ENCODE measurements around the gene C19orf25. TPM values are rescaled to one million over a fixed set of nuclear protein-coding genes. Genes with fewer than 3 reads are reported as not detected.

The C19orf25 gene
- total and polyA plus RNA-seq, 9 of the 15 experiments (the other 6 are each of a cell fraction or from before 2014, with no cell fraction given) = 0.79 to 96.0 (median 36.1) TPM

DNA sequence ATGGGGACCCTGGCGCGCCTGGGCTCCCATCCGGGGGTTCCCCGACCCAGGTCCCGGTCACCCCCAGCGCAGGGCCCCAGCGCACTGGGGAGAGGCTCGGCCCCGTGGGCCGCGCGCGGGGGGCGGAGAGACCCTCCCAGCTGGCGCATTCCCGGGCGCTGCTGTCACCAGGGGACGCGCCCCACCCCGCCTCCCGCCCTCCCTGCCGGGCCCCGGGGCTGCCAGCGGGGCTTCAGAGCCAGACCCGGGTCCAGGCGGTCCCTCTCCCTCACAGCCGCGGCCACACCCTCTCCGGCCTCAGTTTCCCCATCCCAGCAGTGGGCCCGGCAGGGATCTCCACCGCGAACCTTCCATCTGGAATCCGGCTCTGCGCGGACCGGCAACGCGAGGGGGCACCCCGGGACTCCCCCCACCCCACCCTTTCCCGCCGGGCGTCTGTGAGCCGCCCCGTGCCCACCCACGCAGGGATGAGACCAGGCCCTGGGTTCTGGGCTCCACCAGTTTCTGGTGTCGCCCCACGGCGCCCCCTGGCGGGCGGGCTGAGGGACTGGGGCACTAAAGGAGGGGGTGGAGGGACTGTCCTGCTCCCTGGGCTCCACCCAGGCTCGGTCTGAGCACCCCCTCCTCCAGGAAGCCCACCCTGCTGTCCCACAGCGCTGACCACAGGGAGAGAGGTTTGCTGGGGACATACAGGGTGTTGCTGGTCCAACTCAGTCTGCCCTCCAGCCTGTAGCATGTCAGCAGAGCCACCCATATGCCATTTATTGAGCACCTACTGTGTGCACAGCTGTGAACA, 34.7 kb upstream of the C19orf25 start (continued):
- TF ChIP-seq POLR2AphosphoS5 (IDR thresholded peaks at IDR 0.05; ENCODE audit: control insufficient read depth, insufficient read depth, low read depth, low read length) (no peak), ZNF121 (CRISPR knock-in tag; conservative IDR thresholded peaks at IDR 0.05) (0 out of 2 replicates have a peak, but pooled peaks have one; percentile 5), SAFB2 (IDR thresholded peaks at IDR 0.05; ENCODE audit: borderline replicate concordance, low read depth, low read length, severe bottlenecking) (no peak), POU5F1 (IDR thresholded peaks at IDR 0.05; ENCODE audit: borderline replicate concordance, low read depth, low read length, partially characterized antibody) (no peak), RBM25 (IDR thresholded peaks at IDR 0.05; ENCODE audit: low read depth, low read length, severe bottlenecking) (peak; percentile 60), TCF3 (CRISPR knock-in tag; IDR thresholded peaks at IDR 0.05) (0 out of 2 replicates have a peak, but pooled peaks have one; percentile 10), ZNF583 (CRISPR knock-in tag; IDR thresholded peaks at IDR 0.05) (no peak), FIP1L1 (IDR thresholded peaks at IDR 0.05; ENCODE audit: low read depth, low read length, poor library complexity, severe bottlenecking) (peak; percentile 41), ZNF436 (CRISPR knock-in tag; IDR thresholded peaks at IDR 0.05) (peak; percentile 81; the same call in 1 of the 2 replicates), ESRRA (IDR thresholded peaks at IDR 0.05; ENCODE audit: borderline replicate concordance, low read depth) (peak; percentile 37; the same call in 1 of the 2 replicates), TCF7 (IDR thresholded peaks at IDR 0.05; ENCODE audit: borderline replicate concordance) (peak; percentile 27; the same call in 1 of the 2 replicates), ZC3H4 (CRISPR knock-in tag; IDR thresholded peaks at IDR 0.05; ENCODE audit: borderline replicate concordance) (peak; percentile 41; the same call in 1 of the 2 replicates), SIRT6 (IDR thresholded peaks at IDR 0.05; ENCODE audit: low read depth, low read length) (no peak)
- TF ChIP-seq, protein P1, sequence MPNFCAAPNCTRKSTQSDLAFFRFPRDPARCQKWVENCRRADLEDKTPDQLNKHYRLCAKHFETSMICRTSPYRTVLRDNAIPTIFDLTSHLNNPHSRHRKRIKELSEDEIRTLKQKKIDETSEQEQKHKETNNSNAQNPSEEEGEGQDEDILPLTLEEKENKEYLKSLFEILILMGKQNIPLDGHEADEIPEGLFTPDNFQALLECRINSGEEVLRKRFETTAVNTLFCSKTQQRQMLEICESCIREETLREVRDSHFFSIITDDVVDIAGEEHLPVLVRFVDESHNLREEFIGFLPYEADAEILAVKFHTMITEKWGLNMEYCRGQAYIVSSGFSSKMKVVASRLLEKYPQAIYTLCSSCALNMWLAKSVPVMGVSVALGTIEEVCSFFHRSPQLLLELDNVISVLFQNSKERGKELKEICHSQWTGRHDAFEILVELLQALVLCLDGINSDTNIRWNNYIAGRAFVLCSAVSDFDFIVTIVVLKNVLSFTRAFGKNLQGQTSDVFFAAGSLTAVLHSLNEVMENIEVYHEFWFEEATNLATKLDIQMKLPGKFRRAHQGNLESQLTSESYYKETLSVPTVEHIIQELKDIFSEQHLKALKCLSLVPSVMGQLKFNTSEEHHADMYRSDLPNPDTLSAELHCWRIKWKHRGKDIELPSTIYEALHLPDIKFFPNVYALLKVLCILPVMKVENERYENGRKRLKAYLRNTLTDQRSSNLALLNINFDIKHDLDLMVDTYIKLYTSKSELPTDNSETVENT (CRISPR knock-in tag; IDR thresholded peaks at IDR 0.05) = 0 out of 2 replicates have a peak, but pooled peaks have one; percentile 19
- TF ChIP-seq, protein P2, sequence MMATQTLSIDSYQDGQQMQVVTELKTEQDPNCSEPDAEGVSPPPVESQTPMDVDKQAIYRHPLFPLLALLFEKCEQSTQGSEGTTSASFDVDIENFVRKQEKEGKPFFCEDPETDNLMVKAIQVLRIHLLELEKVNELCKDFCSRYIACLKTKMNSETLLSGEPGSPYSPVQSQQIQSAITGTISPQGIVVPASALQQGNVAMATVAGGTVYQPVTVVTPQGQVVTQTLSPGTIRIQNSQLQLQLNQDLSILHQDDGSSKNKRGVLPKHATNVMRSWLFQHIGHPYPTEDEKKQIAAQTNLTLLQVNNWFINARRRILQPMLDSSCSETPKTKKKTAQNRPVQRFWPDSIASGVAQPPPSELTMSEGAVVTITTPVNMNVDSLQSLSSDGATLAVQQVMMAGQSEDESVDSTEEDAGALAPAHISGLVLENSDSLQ (IDR thresholded peaks at IDR 0.05) = no peak
- TF ChIP-seq, protein P3, sequence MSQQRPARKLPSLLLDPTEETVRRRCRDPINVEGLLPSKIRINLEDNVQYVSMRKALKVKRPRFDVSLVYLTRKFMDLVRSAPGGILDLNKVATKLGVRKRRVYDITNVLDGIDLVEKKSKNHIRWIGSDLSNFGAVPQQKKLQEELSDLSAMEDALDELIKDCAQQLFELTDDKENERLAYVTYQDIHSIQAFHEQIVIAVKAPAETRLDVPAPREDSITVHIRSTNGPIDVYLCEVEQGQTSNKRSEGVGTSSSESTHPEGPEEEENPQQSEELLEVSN (IDR thresholded peaks at IDR 0.05; ENCODE audit: borderline replicate concordance in 1 of 2, extremely low read depth in 1 of 2, insufficient read depth in 1 of 2, insufficient read length in 1 of 2, low read depth in 1 of 2, low read length in 1 of 2, poor library complexity in 1 of 2, severe bottlenecking in 1 of 2) = peak in 1 of 2 experiments; percentile 15

Data from K562 (cell line).